Memory B cell (primary cell): Measurements from ENCODE around the gene MEDAG.
"Not testable (repeated sequence)": the region's sequence is repeated elsewhere in the genome, so short reads cannot be mapped to it uniquely, and the experiment has no call there.

Experiments
- ATAC-seq: fragments of 150-1000 bp; cut with Tn5 transposase; 2 replicates; pipeline ENCODE4 v1.10.0; 2021; ENCODE audit warnings: low read depth, mild to moderate bottlenecking, moderate library complexity
- DNase-seq, 2 donors: peaks; one replicate each; pipeline ENCODE4 v3.0.0; 2022; ENCODE audit warnings: low spot score in 2 of 2
- H3K27ac Mint-ChIP-seq: one replicate; pipeline ENCODE4 v1.8.0; 2022; ENCODE audit warnings: mild to moderate bottlenecking, moderate library complexity, mixed read lengths
- H3K27me3 Mint-ChIP-seq: one replicate; pipeline ENCODE4 v1.8.0; 2022; ENCODE audit warnings: mixed read lengths
- H3K36me3 Mint-ChIP-seq: one replicate; pipeline ENCODE4 v1.8.0; 2022; ENCODE audit warnings: mild to moderate bottlenecking, mixed read lengths
- H3K4me1 Mint-ChIP-seq: one replicate; pipeline ENCODE4 v1.8.0; 2022; ENCODE audit warnings: mixed read lengths
- H3K4me3 Mint-ChIP-seq: one replicate; pipeline ENCODE4 v1.8.0; 2022; ENCODE audit warnings: mild to moderate bottlenecking, moderate library complexity, mixed read lengths
- H3K9me3 Mint-ChIP-seq: one replicate; pipeline ENCODE4 v1.8.0; 2022; ENCODE audit warnings: mixed read lengths

MEDAG gene

DNA sequence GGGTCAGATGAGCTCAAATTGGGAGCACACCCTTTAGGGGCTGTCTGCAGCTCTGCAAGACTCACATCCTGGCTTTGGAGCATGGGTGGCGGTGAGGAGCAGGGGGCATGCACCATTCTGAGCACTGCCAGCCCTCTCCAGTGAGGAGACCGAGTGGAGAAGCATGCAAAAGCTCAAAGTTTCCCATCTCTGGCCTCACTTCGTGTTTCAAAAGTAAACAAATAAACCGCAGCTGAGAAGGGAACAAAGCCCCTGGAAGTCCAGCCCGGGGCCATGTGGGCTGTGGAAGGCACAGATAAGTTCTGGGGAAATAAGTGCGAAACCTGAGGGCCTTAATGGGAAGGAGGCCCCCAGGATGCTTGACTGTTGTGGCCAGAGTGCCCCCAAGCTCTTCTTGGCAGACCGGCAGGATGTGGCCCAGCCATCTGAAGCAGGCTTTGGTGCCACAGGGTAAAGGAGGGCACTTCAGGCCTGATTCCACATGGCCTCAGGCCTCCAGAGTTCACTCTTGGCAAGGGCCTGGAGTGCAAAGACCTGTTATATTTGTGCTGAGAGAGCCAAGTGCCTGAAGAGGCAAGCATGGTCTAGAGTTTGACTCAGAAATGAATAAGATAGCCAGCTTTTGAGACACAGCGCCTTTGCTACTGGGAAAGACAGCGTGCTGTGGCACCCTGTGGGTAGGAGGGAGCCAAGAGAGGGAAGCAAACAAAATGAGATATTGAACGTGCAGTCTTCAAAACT, 1.2 kb downstream of the MEDAG start:
- no peaks in the 10 kb centered on the region for H3K9me3 Mint-ChIP-seq
- no peak overlapping the region for H3K27ac Mint-ChIP-seq
- no peak for DNase-seq
- H3K4me1 Mint-ChIP-seq, result peaks cover 6% of the 10 kb centered on the region
- no peaks in the 10 kb centered on the region for H3K36me3 Mint-ChIP-seq
- H3K4me3 Mint-ChIP-seq, result no peak overlapping the region
- H3K27me3 Mint-ChIP-seq, result peaks cover 27% of the 10 kb centered on the region
- ATAC-seq, result no peak

DNA sequence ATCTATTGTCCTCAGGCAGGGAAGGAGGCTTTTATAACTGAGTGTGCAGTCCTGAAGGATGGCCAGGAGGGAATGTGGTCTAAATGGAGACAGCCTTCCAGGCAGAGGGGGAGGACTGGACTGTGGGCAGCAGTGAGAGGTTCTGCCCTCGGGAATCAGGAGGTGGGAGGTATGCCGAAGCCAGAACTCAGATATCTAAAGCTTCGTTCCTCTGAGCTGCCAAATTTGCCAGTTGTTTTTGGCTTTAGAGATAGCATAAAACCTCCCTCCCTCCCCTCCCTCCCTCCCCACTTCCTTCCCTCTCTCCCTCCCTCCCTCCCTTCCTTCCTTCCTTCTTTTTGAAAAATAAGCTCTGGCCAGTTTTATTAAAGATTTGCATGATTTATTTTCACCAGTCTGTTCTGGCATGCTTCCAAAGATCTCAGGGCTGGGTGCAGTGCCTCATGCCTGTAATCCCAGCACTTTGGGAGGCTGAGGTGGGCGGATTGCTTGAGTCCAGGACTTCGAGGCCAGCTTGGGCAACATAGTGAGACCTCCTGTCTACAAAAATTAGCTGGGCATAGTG, 2.4 kb downstream of the MEDAG start:
- no peak overlapping the region for H3K27ac Mint-ChIP-seq
- DNase-seq (no peak), ATAC-seq (no peak)
- no peak overlapping the region for H3K4me3 Mint-ChIP-seq
- H3K9me3 Mint-ChIP-seq, result no peaks in the 10 kb centered on the region
- H3K4me1 Mint-ChIP-seq, result peaks cover 6% of the 10 kb centered on the region
- H3K36me3 Mint-ChIP-seq, result no peaks in the 10 kb centered on the region
- H3K27me3 Mint-ChIP-seq, result peaks cover 26% of the 10 kb centered on the region

DNA sequence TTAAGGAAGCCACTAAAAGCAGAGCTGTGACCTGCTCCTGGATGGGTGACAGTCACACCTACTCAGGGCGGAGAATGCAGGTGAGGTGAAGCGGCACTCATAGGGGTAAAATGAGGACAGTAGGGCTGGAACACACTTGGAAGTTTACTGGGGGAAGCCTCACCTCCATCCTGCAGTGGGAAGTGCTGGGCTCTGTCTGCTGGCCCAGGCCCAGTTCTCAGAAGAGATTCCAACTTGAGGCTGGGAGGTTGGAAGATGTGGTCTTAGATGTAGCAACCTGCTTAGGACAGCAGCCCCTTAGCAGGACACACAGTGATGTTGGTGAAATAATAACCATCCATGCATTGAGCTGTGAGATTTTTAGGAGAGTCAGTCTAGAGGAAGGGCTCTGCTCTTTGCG, 4.6 kb downstream of the MEDAG start:
- no peaks in the 10 kb centered on the region for H3K36me3 Mint-ChIP-seq
- H3K4me1 Mint-ChIP-seq, result peaks cover 6% of the 10 kb centered on the region
- DNase-seq (no peak), ATAC-seq (no peak)
- H3K9me3 Mint-ChIP-seq, result no peaks in the 10 kb centered on the region
- H3K27me3 Mint-ChIP-seq, result peaks cover 8% of the 10 kb centered on the region
- H3K4me3 Mint-ChIP-seq, result no peak overlapping the region
- no peak overlapping the region for H3K27ac Mint-ChIP-seq

DNA sequence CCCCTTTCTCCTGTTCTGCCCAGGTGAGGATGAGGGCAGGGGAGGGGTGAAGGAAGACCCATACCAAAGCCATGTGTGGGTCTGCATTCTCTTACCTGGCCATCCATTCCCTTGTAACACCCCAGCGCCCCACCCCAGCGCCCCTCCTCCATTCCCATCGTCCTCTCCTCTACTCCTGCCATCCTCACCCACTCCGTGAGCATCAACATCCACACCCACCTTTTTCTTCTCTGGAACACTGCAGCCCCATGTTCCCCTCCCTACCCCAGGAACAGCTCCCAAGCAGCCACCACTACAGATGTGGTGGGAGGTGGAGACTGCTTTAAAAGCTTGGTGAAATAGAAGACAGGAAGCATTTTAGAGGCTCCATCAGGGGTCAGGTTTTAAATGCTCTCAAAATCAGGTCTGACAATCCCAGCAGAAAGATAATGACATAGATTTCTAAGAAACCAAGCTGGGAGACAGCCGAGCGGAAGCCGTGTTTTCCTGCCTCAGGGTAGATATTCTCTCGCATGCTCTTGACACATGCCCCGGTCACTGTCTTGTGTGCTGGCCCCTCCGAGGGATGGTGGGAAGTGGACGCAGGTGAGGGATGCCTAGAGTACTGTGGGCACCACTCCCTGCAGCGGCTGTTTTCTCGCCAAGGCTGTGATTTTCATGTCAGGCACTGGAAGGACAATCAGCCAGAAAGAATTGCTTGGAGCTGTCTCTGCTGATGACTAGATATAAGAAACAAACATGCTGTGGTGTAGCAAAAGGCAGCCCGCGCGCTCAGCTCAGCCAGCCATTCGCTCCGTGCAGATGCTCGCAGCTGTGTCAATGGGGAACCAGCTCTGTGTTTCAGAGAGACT, 9.8 kb downstream of the MEDAG start:
- Mint-ChIP-seq H3K36me3 (no peaks in the 10 kb centered on the region), H3K4me1 (no peaks in the 10 kb centered on the region), H3K4me3 (no peak overlapping the region), H3K9me3 (no peaks in the 10 kb centered on the region), H3K27ac (no peak overlapping the region), H3K27me3 (peaks cover 7% of the 10 kb centered on the region)
- no peak for ATAC-seq
- no peak for DNase-seq

DNA sequence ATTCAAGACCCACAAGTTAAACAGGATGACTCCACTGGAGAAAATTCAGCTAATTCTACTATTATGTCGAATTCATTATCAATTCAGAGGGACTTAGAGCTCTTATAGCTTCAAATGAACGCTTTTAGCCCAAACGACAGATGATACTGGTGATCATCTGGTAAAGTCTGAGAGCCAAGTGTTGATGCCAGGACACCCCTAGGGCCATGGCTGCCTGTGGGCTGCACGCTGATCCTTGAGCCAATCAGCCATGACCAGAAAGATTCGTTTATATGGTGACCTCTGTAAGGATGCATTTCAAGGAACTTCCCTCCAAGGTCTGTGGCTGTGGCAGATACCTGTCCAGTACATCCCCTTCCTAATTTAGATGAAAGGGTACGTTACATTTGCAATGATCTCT, 10.9 kb downstream of the MEDAG start:
- Mint-ChIP-seq H3K9me3 (no peaks in the 10 kb centered on the region), H3K4me1 (no peaks in the 10 kb centered on the region), H3K27ac (no peak overlapping the region), H3K27me3 (peaks cover 4% of the 10 kb centered on the region), H3K4me3 (no peak overlapping the region), H3K36me3 (no peaks in the 10 kb centered on the region)
- DNase-seq (no peak), ATAC-seq (no peak)

DNA sequence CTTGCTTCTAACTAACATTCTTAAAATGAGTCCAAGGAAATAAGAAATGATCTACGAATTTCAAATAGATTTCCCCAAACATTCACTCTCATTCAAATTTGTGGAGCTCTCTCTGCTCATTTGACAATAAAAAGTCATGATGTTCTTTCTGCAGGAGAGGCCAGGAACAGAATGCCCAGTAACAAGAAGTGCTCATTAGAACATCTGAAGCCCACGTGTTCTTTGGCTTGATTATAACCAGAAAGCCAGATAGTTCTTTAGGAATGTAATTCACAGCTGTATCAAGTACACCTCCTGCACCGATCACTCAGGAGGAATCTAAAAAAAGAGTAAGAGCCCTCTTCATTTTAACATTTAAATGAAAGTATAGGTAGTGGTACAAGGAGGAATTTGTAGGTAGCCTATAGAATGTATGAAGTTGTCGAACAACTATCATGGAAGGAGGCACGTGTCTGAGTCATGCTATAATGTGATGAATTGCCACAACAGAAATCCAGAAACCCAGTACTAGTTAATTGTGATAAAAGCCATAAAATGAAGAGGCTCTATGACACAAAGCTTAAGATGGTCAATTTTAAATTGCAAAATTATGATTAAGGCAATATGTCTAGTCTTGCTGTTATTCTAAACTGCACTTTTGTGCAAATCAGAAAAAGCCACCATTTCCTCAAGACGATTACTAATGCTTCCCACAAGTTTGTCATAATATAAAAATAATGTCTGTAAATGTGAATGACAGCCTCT, 12.8 kb downstream of the MEDAG start:
- Mint-ChIP-seq H3K27ac (no peak overlapping the region), H3K4me1 (no peaks in the 10 kb centered on the region), H3K9me3 (no peaks in the 10 kb centered on the region), H3K36me3 (no peaks in the 10 kb centered on the region), H3K27me3 (peaks cover 7% of the 10 kb centered on the region), H3K4me3 (no peak overlapping the region)
- ATAC-seq (no peak), DNase-seq (no peak)

DNA sequence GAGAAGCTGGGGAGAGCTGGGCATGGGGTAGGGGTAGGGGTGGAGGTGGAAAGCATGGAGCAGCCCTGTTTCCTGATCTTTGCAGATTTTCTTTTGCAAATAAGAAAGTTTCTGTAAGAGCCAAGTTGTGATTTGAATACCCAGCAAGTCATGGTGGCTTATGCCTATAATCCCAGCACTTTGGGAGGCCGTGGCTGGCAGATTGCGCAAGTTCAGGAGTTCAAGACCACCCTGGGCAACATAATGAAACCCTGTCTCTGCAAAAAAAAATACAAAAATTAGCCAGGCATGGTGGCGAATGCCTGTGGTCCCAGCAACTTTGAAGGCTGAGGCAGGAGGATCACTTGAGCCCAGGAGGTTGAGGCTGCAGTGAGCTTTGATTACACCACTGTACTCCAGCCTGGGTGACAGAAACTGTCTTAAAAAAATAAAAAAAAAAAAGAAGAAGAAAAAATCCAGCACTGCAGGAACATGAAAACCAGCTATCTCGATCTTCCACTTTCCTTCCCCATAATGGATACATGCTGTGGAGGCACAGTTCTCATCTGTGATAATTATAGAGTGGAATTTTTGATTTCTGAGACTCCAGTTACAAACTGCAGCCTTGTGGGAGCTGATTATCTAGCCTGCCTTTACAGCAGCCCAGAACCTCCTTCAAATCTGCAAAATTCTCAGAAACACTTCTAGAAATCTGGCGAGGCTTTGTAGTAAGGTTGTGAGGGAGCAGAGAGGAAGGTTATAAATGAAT, 14.3 kb downstream of the MEDAG start:
- no peaks in the 10 kb centered on the region for H3K36me3 Mint-ChIP-seq
- no peaks in the 10 kb centered on the region for H3K9me3 Mint-ChIP-seq
- DNase-seq, result no peak
- H3K4me3 Mint-ChIP-seq, result no peak overlapping the region
- no peak for ATAC-seq
- H3K27ac Mint-ChIP-seq, result no peak overlapping the region
- H3K27me3 Mint-ChIP-seq, result peaks cover 7% of the 10 kb centered on the region
- H3K4me1 Mint-ChIP-seq, result no peaks in the 10 kb centered on the region

DNA sequence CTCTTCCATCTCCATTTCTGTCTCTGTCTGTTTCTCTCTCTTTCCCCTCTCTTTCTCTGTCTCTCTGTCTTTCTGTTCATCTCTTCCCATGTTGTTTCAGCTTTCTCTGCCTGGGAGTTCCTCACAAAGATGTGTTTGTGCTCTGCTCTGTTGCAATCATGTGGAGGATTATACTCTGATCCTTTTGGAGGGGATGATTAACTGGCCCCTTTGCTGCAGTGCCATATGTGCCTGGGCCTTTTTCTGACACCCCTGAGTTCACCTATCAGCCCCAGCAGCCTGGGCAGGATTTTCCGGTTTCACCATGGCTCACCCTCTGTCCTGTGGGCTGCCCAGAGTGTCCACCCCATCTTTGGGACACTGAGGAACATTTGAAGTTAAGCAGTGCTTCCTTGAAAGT, 17.3 kb downstream of the MEDAG start:
- no peaks in the 10 kb centered on the region for H3K4me1 Mint-ChIP-seq

DNA sequence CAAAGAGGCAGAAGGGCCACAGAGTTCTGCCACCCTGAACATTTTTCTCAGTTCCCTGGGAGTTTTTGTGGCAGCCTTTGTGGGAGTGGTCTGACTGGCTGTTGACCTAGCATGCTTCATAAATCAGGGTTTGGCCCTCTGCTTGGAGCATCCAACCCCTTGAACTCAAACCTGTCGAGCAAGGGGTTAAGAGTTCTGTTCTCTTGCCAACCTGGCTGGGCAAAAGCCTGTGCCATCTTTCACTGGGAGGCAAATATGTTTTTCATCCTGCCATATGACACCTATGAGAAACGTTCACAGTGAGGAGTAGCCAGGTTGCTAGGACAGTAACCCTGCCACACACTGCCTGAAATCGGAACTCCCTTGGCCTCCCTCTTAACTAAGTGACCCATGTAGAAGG, 18.6 kb downstream of the MEDAG start:
- Mint-ChIP-seq H3K27ac (no peak overlapping the region), H3K27me3 (peaks cover 6% of the 10 kb centered on the region), H3K9me3 (no peaks in the 10 kb centered on the region), H3K36me3 (no peaks in the 10 kb centered on the region), H3K4me3 (no peak overlapping the region), H3K4me1 (no peaks in the 10 kb centered on the region)
- DNase-seq (no peak), ATAC-seq (no peak)

More for the DNA sequence above, 17.3 kb downstream of the MEDAG start:
- Mint-ChIP-seq H3K36me3 (no peaks in the 10 kb centered on the region), H3K27me3 (peaks cover 3% of the 10 kb centered on the region), H3K4me3 (no peak overlapping the region), H3K27ac (no peak overlapping the region), H3K9me3 (no peaks in the 10 kb centered on the region)
- ATAC-seq (no peak), DNase-seq (no peak)

DNA sequence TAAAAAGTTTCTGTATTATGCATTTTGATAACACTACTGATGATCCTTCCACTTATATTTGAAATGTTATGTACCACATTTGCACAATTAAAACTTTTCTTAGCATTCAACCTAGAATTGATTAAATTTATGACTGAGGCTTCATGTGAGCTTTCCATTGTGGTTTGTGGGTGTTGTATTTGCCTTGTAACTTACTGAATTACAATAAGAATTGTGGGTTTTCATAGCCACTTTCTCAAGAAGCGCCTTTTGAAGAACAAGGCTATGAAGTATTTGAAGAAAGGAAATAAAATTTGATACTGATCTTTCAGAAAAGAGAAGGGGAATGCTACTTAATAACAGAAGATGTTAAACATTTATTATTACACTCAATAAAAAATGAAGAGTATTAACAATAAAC, 19.4 kb downstream of the MEDAG start:
- ATAC-seq, result no peak
- DNase-seq, result no peak
- no peaks in the 10 kb centered on the region for H3K36me3 Mint-ChIP-seq
- H3K9me3 Mint-ChIP-seq, result no peaks in the 10 kb centered on the region
- H3K4me1 Mint-ChIP-seq, result no peaks in the 10 kb centered on the region
- H3K27ac Mint-ChIP-seq, result no peak overlapping the region
- H3K27me3 Mint-ChIP-seq, result peaks cover 9% of the 10 kb centered on the region
- H3K4me3 Mint-ChIP-seq, result no peak overlapping the region

DNA sequence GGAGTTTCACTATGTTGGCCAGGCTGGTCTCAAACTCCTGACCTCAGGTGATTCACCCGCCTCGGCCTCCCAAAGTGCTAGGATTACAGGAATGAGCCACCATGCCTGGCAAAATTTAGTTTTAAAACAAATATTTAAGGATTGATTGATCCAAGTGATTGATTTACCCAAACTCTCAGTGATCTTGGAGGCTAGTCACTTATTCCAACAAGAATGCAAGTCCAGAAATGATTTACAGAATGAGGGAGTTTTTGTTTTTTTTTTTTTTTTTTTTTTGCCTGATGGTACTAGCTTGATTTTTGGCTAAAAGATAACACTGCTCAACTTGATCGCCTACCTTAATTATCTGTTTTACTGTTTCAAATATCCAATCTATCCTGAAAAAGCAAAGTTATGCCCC, 20.7 kb downstream of the MEDAG start:
- Mint-ChIP-seq H3K27ac (no peak overlapping the region), H3K4me1 (no peaks in the 10 kb centered on the region), H3K36me3 (no peaks in the 10 kb centered on the region), H3K27me3 (peaks cover 9% of the 10 kb centered on the region), H3K4me3 (no peak overlapping the region), H3K9me3 (no peaks in the 10 kb centered on the region)
- ATAC-seq (no peak), DNase-seq (no peak)

DNA sequence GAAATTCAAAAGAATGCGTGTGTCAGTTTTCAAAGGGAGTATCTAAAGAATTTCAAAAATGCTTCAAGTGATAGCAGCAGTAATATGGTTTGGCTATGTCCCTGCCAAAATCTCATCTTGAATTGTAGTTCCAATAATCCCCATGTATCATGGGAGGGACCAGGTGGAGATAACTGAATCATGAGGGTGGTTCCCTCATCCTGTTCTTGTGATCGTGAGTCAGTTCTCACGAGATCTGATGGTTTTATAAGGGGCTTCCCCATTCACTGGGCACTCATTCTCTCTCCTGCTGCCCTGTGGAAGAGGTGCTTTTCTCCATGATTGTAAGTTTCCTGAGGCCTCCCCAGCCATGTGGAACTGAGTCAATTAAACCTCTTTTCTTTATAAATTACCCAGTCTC, 21.1 kb downstream of the MEDAG start:
- H3K27ac Mint-ChIP-seq, H3K9me3 Mint-ChIP-seq, H3K4me3 Mint-ChIP-seq, H3K4me1 Mint-ChIP-seq, H3K36me3 Mint-ChIP-seq, DNase-seq, ATAC-seq: not testable (repeated sequence)
- peaks cover 12% of the 10 kb centered on the region for H3K27me3 Mint-ChIP-seq

DNA sequence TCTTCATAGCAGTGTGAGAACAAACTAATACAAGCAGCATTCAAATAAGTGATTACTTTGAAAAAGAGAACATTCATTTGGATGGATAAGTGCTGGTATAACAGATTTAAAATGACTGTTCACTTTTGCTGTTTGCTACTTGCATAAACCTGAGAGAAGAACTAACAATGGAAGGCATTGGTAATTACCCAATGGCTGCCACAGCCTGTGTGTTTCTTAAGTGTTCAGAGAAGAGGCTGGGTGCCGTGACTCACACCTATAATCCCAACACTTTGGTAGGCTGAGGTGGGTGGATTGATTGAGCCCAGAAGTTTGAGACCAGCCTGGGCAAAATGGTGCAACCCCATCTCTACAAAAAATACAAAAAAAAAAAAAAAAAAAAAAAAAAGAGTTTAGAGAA, 21.5 kb downstream of the MEDAG start:
- H3K27me3 Mint-ChIP-seq, result peaks cover 13% of the 10 kb centered on the region
- no peak for DNase-seq
- H3K27ac Mint-ChIP-seq, result no peak overlapping the region
- H3K4me3 Mint-ChIP-seq, result no peak overlapping the region
- H3K4me1 Mint-ChIP-seq, result no peaks in the 10 kb centered on the region
- H3K36me3 Mint-ChIP-seq, result no peaks in the 10 kb centered on the region
- ATAC-seq, result no peak
- H3K9me3 Mint-ChIP-seq, result no peaks in the 10 kb centered on the region
